Fibroblast of skin of abdomen (primary cell): Measurements from ENCODE around the gene ISCA1. TPM values are rescaled to one million over a fixed set of nuclear protein-coding genes. Genes with fewer than 3 reads are reported as not detected.
"Not testable (repeated sequence)": the region's sequence is repeated elsewhere in the genome, so short reads cannot be mapped to it uniquely, and the experiment has no call there.

Source experiments
- DNase-seq: peaks from one replicate; pipeline ENCODE4 v3.0.0-alpha.2; 2013
- polyA plus RNA-seq, 2 experiments: library from polyadenylated mRNA; unstranded; fragments of 120-200 nt; gene quantifications; one replicate each; pipeline ENCODE4 v1.2.1, GENCODE V29; 2013; ENCODE audit not compliant: insufficient read length in 2 of 2

Gene ISCA1
- polyA plus RNA-seq (2013, experiment 1 of 2; ENCODE audit: insufficient read length): 19.1 TPM
- polyA plus RNA-seq (2013, experiment 2 of 2; ENCODE audit: insufficient read length): 19.7 TPM

- peak; percentile 92 for DNase-seq
Measured at GRCh38 chr9:86282077-86282978, at the start of gene ISCA1. Gene ISCA1 (minus strand): TSS chr9:86282538. CDS start chr9:86282458, 80 bp downstream.

- DNase-seq: no peak
Measured at GRCh38 chr9:86330186-86330585, 47.8 kb upstream of the ISCA1 start.

GRCh38 chr9:86329649-86330048, 47.3 kb upstream of the ISCA1 start:
- no peak for DNase-seq

GRCh38 chr9:86328156-86328555, 45.8 kb upstream of the ISCA1 start:
- DNase-seq: no peak

- DNase-seq: no peak
Measured at GRCh38 chr9:86326536-86326935, 44.2 kb upstream of the ISCA1 start.

- peak; percentile 9 for DNase-seq
Measured at GRCh38 chr9:86324901-86325300, 42.6 kb upstream of the ISCA1 start.

GRCh38 chr9:86324308-86324707, 42.0 kb upstream of the ISCA1 start:
- DNase-seq: peak; percentile 71

GRCh38 chr9:86322973-86323644, 40.8 kb upstream of the ISCA1 start:
- peak; percentile 58 for DNase-seq

GRCh38 chr9:86321373-86321772, 39.0 kb upstream of the ISCA1 start:
- peak; percentile 94 for DNase-seq

- no peak for DNase-seq
Measured at GRCh38 chr9:86318187-86318586, 35.8 kb upstream of the ISCA1 start.

- DNase-seq: no peak
Measured at GRCh38 chr9:86315078-86315477, 32.7 kb upstream of the ISCA1 start.

GRCh38 chr9:86312959-86313358, 30.6 kb upstream of the ISCA1 start:
- not testable (repeated sequence) for DNase-seq

- DNase-seq: no peak
Measured at GRCh38 chr9:86308687-86309086, 26.3 kb upstream of the ISCA1 start.

- no peak for DNase-seq
Measured at GRCh38 chr9:86304236-86304730, 21.9 kb upstream of the ISCA1 start.

GRCh38 chr9:86303316-86303975, 21.1 kb upstream of the ISCA1 start:
- DNase-seq: no peak

- no peak for DNase-seq
Measured at GRCh38 chr9:86301686-86302085, 19.3 kb upstream of the ISCA1 start.

GRCh38 chr9:86300701-86301100, 18.4 kb upstream of the ISCA1 start:
- no peak for DNase-seq

- no peak for DNase-seq
Measured at GRCh38 chr9:86298873-86299272, 16.5 kb upstream of the ISCA1 start.

- DNase-seq: not testable (repeated sequence)
Measured at GRCh38 chr9:86290341-86290740, 8.0 kb upstream of the ISCA1 start.

- DNase-seq: no peak
Measured at GRCh38 chr9:86288499-86289198, 6.3 kb upstream of the ISCA1 start.

- peak; percentile 68 for DNase-seq
Measured at GRCh38 chr9:86287013-86287412, 4.7 kb upstream of the ISCA1 start.

- no peak for DNase-seq
Measured at GRCh38 chr9:86286278-86286677, 3.9 kb upstream of the ISCA1 start.
